ENCODE measurements around the gene KIAA0753. TPM values are rescaled to one million over a fixed set of nuclear protein-coding genes. Genes with fewer than 3 reads are reported as not detected.

The KIAA0753 gene
- total and polyA plus RNA-seq, 2 of the 8 experiments (the other 6 are each of a cell fraction or from before 2014, with no cell fraction given), result 5.0 to 27.1 TPM

- no peak for TF ChIP-seq EP300 (IDR thresholded peaks at IDR 0.05; ENCODE audit: borderline replicate concordance in 1 of 2, low read depth in 2 of 2, low read length in 2 of 2)
- no peak for TF ChIP-seq NANOG (IDR thresholded peaks at IDR 0.05; ENCODE audit: insufficient read depth, low read depth, low read length, poor library complexity, severe bottlenecking)
- no peak for TF ChIP-seq PHF8 (conservative IDR thresholded peaks at IDR 0.05; ENCODE audit: low read depth, low read length)
These were observed 92.5 kb downstream of the KIAA0753 start (continued) for GRCh38 chr17:6548034-6548433.
